ENCODE measurements around the gene NXN. TPM values are rescaled to one million over a fixed set of nuclear protein-coding genes. Genes with fewer than 3 reads are reported as not detected.
"Not testable (repeated sequence)": the region's sequence is repeated elsewhere in the genome, so short reads cannot be mapped to it uniquely, and the experiment has no call there.

The NXN gene
- total RNA-seq, 1 donor from 2014 or later = 53.1 TPM

DNA sequence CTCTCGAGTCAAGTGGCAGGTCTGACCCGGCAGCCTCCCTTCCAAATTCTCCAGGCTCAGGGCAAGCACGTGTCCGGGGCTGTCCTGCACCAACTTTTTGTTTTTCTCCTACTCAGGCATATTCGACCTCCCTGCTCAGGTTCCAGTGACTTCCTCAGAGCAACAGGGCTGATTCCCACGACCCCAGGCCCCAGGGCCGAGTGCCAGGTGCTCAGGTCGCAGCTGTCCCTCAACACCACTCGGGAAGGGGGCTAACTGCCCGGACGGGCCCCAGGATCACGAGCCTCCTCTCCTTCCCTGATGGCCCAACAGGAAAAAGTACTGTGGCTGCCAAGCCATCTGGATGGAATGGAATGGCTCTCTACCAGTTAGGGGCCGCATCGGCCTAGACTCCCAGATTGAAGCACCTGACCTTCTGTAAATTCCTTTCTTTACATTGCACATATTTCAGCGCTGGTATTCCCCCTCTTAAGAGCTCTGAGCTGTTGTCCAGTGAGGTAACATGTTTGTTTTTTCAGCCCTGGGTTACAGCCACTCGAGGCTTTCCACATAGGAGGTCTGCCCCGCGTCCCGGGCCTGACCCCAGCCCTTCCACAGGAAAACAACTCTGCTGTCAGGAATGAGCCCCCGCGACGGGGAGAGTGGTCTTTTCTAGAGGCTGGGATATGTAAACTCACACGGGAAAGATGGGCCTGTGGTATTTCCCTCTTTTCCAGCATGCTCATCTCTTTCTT lies 25.0 kb downstream of the NXN start:
- H3K36me3 Mint-ChIP-seq (ENCODE audit: insufficient read depth) = peaks cover 12% of the 10 kb centered on the region
- no peak for TF ChIP-seq CTCF (IDR thresholded peaks at IDR 0.05; ENCODE audit: unreplicated experiment)
- H3K4me3 Mint-ChIP-seq (ENCODE audit: low read depth) = peak overlapping the region; percentile 33
- no peak for DNase-seq (ENCODE audit: low spot score, unreplicated experiment)
- H3K27ac Mint-ChIP-seq = peak overlapping the region; percentile 95
- H3K27me3 Mint-ChIP-seq = no peaks in the 10 kb centered on the region
- H3K9me3 Mint-ChIP-seq (ENCODE audit: low read depth) = no peaks in the 10 kb centered on the region
- H3K4me1 Mint-ChIP-seq (ENCODE audit: low read depth) = peaks cover 20% of the 10 kb centered on the region

DNA sequence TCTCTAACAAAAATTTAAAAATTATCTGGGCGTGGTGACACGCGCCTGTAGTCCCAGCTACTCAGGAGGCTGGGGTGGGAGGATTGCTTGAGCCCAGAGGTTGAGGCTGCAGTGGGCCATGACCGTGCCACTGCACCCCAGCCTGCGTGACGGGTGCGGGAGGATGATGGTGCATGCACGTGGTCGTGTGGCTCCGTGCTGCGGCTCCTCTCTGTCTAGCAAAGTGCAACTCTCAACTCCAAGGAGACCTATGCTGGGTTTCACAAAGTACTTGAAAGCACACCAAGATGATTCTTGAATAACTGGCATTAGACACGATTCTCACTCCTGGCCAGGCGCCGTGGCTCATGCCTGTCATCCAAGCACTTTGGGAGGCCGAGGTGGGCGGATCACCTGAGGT lies 25.8 kb downstream of the NXN start:
- peak overlapping the region; percentile 95 for H3K27ac Mint-ChIP-seq
- H3K36me3 Mint-ChIP-seq (ENCODE audit: insufficient read depth) = peaks cover 12% of the 10 kb centered on the region
- H3K4me1 Mint-ChIP-seq (ENCODE audit: low read depth) = peaks cover 20% of the 10 kb centered on the region

GRCh38 chr17:952592-952991 lies 27.0 kb downstream of the NXN start:
- H3K27me3 Mint-ChIP-seq; H3K36me3 Mint-ChIP-seq (ENCODE audit: insufficient read depth); H3K4me3 Mint-ChIP-seq (ENCODE audit: low read depth); H3K9me3 Mint-ChIP-seq (ENCODE audit: low read depth); DNase-seq (ENCODE audit: low spot score, unreplicated experiment): not testable (repeated sequence)
- Mint-ChIP-seq H3K27ac (peak overlapping the region; percentile 85), H3K4me1 (ENCODE audit: low read depth) (peaks cover 20% of the 10 kb centered on the region)

More for the DNA sequence above, 25.8 kb downstream of the NXN start:
- TF ChIP-seq CTCF (IDR thresholded peaks at IDR 0.05; ENCODE audit: unreplicated experiment) = no peak
- Mint-ChIP-seq H3K9me3 (ENCODE audit: low read depth) (no peaks in the 10 kb centered on the region), H3K27me3 (no peaks in the 10 kb centered on the region), H3K4me3 (ENCODE audit: low read depth) (no peak overlapping the region)
- DNase-seq (ENCODE audit: low spot score, unreplicated experiment) = no peak

DNA sequence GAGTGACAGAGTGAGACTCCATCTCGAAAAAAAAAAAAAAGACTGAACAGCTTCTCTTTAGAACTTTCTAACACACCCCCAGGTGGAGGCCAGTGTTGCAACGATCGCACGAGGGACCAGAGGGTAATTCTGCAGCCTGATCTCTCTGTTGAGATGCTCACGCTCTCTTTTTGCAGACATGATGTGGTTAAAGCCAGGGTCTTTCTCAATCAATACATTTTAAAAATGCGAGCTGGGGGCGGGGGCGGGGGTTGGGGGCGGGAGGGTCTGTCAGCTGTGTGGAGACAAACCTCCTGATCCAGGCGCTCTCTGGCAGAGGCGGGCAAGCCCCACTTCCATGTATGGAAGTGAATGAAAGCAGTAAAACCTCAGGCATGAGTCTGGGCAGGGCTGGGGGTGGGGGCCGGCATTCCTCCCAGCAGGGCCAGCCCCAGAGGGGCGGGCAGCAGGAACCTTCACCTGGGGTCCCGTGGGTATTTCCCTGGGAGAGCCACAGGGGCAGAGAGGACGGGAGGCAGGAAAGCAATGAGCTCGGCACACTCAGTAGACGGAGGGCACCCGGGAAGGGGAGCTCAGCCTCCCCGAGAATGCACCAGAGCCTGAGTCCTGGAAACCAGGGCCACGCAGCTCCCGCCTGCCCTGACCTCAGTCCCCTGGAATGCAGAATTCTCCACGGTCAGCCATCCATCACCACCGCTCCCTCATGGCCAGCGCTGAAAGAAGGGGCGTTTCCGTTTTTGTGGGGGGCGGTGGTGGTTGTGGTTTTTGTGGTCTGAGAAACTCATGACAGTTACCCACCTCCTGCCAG lies 28.0 kb downstream of the NXN start:
- Mint-ChIP-seq H3K36me3 (ENCODE audit: insufficient read depth) (peaks cover 6% of the 10 kb centered on the region), H3K27me3 (no peaks in the 10 kb centered on the region), H3K9me3 (ENCODE audit: low read depth) (no peaks in the 10 kb centered on the region), H3K4me3 (ENCODE audit: low read depth) (peak overlapping the region; percentile 55), H3K4me1 (ENCODE audit: low read depth) (peaks cover 20% of the 10 kb centered on the region), H3K27ac (peak overlapping the region; percentile 97)
- peak; percentile 56 for DNase-seq (ENCODE audit: low spot score, unreplicated experiment)
- TF ChIP-seq CTCF (IDR thresholded peaks at IDR 0.05; ENCODE audit: unreplicated experiment) = no peak

- TF ChIP-seq CTCF (IDR thresholded peaks at IDR 0.05; ENCODE audit: unreplicated experiment) = no peak
- H3K9me3 Mint-ChIP-seq (ENCODE audit: low read depth) = no peaks in the 10 kb centered on the region
- peak overlapping the region; percentile 94 for H3K27ac Mint-ChIP-seq
- H3K36me3 Mint-ChIP-seq (ENCODE audit: insufficient read depth) = peaks cover 6% of the 10 kb centered on the region
- DNase-seq (ENCODE audit: low spot score, unreplicated experiment) = no peak
- H3K27me3 Mint-ChIP-seq = no peaks in the 10 kb centered on the region
- peaks cover 20% of the 10 kb centered on the region for H3K4me1 Mint-ChIP-seq (ENCODE audit: low read depth)
- H3K4me3 Mint-ChIP-seq (ENCODE audit: low read depth) = peak overlapping the region; percentile 9
Observed at GRCh38 chr17:949623-950303, 29.8 kb downstream of the NXN start.

Data from progenitor cell of endocrine pancreas (in vitro differentiated cells).